Lung (tissue), 12 donors: ENCODE data around the gene GNL2. TPM values are rescaled to one million over a fixed set of nuclear protein-coding genes. Genes with fewer than 3 reads are reported as not detected.

ENCODE experiments used
- ATAC-seq: fragments of 200-7000 bp; cut with Tn5 transposase; one replicate; pipeline ENCODE4 v1.9.1; 2020; ENCODE audit warnings: moderate number of reproducible peaks; ENCODE audit not compliant: insufficient read depth, low FRiP score
- DNase-seq, 3 donors: peaks; one replicate each; pipeline ENCODE4 v3.0.0-alpha.2; 2013 to 2017
- H3K27ac ChIP-seq, 2 donors: one replicate each; pipeline ENCODE4 v1.5.1; 2013; ENCODE audit warnings: mild to moderate bottlenecking in 2 of 2, moderate library complexity in 2 of 2, control low read depth in 1 of 2, inconsistent platforms in 1 of 2, low read depth in 1 of 2, low read length in 1 of 2
- H3K27me3 ChIP-seq, 3 donors: one replicate each; pipeline ENCODE4 v1.5.1; 2013; ENCODE audit warnings: low read length in 2 of 3; ENCODE audit not compliant: control insufficient read depth in 3 of 3, insufficient read depth in 3 of 3
- H3K36me3 ChIP-seq, 4 donors: one replicate each; pipeline ENCODE4 v1.5.1; 2013; ENCODE audit warnings: low read length in 4 of 4, mild to moderate bottlenecking in 1 of 4, moderate library complexity in 1 of 4; ENCODE audit not compliant: control insufficient read depth in 4 of 4, insufficient read depth in 4 of 4
- H3K4me1 ChIP-seq, 5 donors: one replicate each; pipeline ENCODE4 v1.5.1; 2013; ENCODE audit warnings: low read length in 5 of 5, mild to moderate bottlenecking in 2 of 5, moderate library complexity in 1 of 5; ENCODE audit not compliant: control insufficient read depth in 5 of 5, insufficient read depth in 5 of 5
- H3K4me3 ChIP-seq: one replicate; pipeline ENCODE4 v1.5.1; 2013; ENCODE audit warnings: mild to moderate bottlenecking, control low read depth, moderate library complexity
- H3K9ac ChIP-seq, 2 donors: one replicate each; pipeline ENCODE4 v1.5.1; 2013; ENCODE audit warnings: low read length in 2 of 2, control low read depth in 1 of 2; ENCODE audit not compliant: insufficient read depth in 1 of 2
- H3K9me3 ChIP-seq, 4 donors: one replicate each; pipeline ENCODE4 v1.5.1; 2013; ENCODE audit warnings: low read length in 3 of 4, mild to moderate bottlenecking in 1 of 4, moderate library complexity in 1 of 4; ENCODE audit not compliant: control insufficient read depth in 4 of 4, insufficient read depth in 3 of 4
- CTCF ChIP-seq: IDR thresholded peaks from 2 replicates; pipeline ENCODE4 v1.5.1; 2012; ENCODE audit warnings: mild to moderate bottlenecking; ENCODE audit errors: control extremely low read depth, extremely low read depth
- WGBS, 2 donors: extraction: QIAGEN DNeasy Blood & Tissue Kit; methylation state at CpG; one replicate each; pipeline ENCODE4 v1.1.7; 2013; 5-methylcytosine and 5-hydroxymethylcytosine counted together
- polyA plus RNA-seq, 2 donors: library from polyadenylated mRNA; stranded (reverse); fragments of 200-250 nt; gene quantifications; one replicate each; pipeline ENCODE4 v1.2.1, GENCODE V29; 2013
- total RNA-seq, 2 donors: library from RNA; depleted of rRNA in 1 of 2; stranded (reverse); fragments of >200 nt in 1 of 2; gene quantifications; one replicate each; pipeline ENCODE4 v1.2.1, GENCODE V29; 2014 to 2021
- donor health status: control.
- donor health status: control.
- donor health status: Bipolar disorder and iron deficiency.
- donor health status: healthy.
- donor health status: DM: yes; HTN: yes; CAD: no.

Gene GNL2
- total and polyA plus RNA-seq, 4 donors: 39.3 to 148 (median 44.3) TPM

- WGBS, 2 donors: 75 to 89% methylated on average over 5 of the region's 5 CpGs
- no peak overlapping the region for H3K4me3 ChIP-seq
- ATAC-seq: no peak
- no peak overlapping the region for H3K27ac ChIP-seq
- DNase-seq: no peak
- H3K9me3 ChIP-seq: no peaks in the 10 kb centered on the region
- no peaks in the 10 kb centered on the region for H3K27me3 ChIP-seq
- H3K9ac ChIP-seq: no peak overlapping the region
- no peaks in the 10 kb centered on the region for H3K4me1 ChIP-seq
- TF ChIP-seq CTCF: no peak
- H3K36me3 ChIP-seq: peaks cover 48 to 62% (median 54%) of the 10 kb centered on the region in 4 donors
Observed at GRCh38 chr1:37575692-37576091, 20.0 kb downstream of the GNL2 start.

- H3K9ac ChIP-seq: no peak overlapping the region
- 80% methylated on average over 7 of the region's 7 CpGs for WGBS, 2 donors
- no peak for TF ChIP-seq CTCF
Observed at GRCh38 chr1:37574834-37575480, 20.8 kb downstream of the GNL2 start.

GRCh38 chr1:37570528-37571334 is 25.0 kb downstream of the GNL2 start:
- WGBS, 2 donors: 94 to 96% methylated on average over 3 of the region's 3 CpGs
- H3K27ac ChIP-seq: no peak overlapping the region
- no peak for TF ChIP-seq CTCF
- ATAC-seq (no peak), DNase-seq (no peak)
- no peaks in the 10 kb centered on the region for H3K27me3 ChIP-seq
- peaks cover 59 to 80% (median 66%) of the 10 kb centered on the region in 4 donors for H3K36me3 ChIP-seq
- H3K9me3 ChIP-seq: peaks cover 0 to 2% (median 0%) of the 10 kb centered on the region in 4 donors
- no peak overlapping the region for H3K4me3 ChIP-seq
- no peak overlapping the region for H3K9ac ChIP-seq
- no peaks in the 10 kb centered on the region for H3K4me1 ChIP-seq

More at GRCh38 chr1:37574834-37575480, 20.8 kb downstream of the GNL2 start:
- peaks cover 49 to 65% (median 52%) of the 10 kb centered on the region in 4 donors for H3K36me3 ChIP-seq
- no peak overlapping the region for H3K27ac ChIP-seq
- no peaks in the 10 kb centered on the region for H3K9me3 ChIP-seq
- H3K4me1 ChIP-seq: no peaks in the 10 kb centered on the region
- no peaks in the 10 kb centered on the region for H3K27me3 ChIP-seq
- DNase-seq: no peak
- H3K4me3 ChIP-seq: no peak overlapping the region
- no peak for ATAC-seq
